DOHH2 (cell line): ENCODE measurements around the gene DNASE1L2.
"Not testable (repeated sequence)": the region's sequence is repeated elsewhere in the genome, so short reads cannot be mapped to it uniquely, and the experiment has no call there.

ENCODE experiments used
- H3F3A ChIP-seq: fragments of 200-600 bp; sonication (generic), shearing (Covaris generic); 2 replicates; pipeline ENCODE4 v1.6.0; 2016; ENCODE audit warnings: antibody characterized with exemption, mild to moderate bottlenecking; ENCODE audit not compliant: control insufficient read depth, insufficient read depth
- H3K27ac ChIP-seq: fragments of 200-600 bp; sonication (generic); 2 replicates; pipeline ENCODE4 v1.5.1; 2014; ENCODE audit warnings: low read depth, mild to moderate bottlenecking, low read length, moderate library complexity
- H3K27me3 ChIP-seq: fragments of 200-600 bp; sonication (generic); 2 replicates; pipeline ENCODE4 v1.6.1; 2014; ENCODE audit warnings: mild to moderate bottlenecking, low read length, mixed read lengths; ENCODE audit not compliant: control insufficient read depth
- H3K36me3 ChIP-seq: fragments of 200-600 bp; sonication (generic); 2 replicates; pipeline ENCODE4 v1.6.1; 2014; ENCODE audit warnings: mild to moderate bottlenecking, low read length, moderate library complexity, mixed read lengths; ENCODE audit not compliant: control insufficient read depth
- H3K4me1 ChIP-seq: fragments of 200-600 bp; sonication (generic); 2 replicates; pipeline ENCODE4 v1.6.1; 2014; ENCODE audit warnings: mild to moderate bottlenecking, low read length, mixed read lengths; ENCODE audit not compliant: control insufficient read depth
- H3K4me2 ChIP-seq: fragments of 200-600 bp; sonication (generic); 2 replicates; pipeline ENCODE4 v1.6.0; 2014; ENCODE audit warnings: mild to moderate bottlenecking, low read length, moderate library complexity
- H3K4me3 ChIP-seq: fragments of 200-600 bp; sonication (generic); 2 replicates; pipeline ENCODE4 v1.5.1; 2014; ENCODE audit warnings: mild to moderate bottlenecking, low read length, mixed read lengths
- H3K79me2 ChIP-seq: fragments of 200-600 bp; sonication (generic); 2 replicates; pipeline ENCODE4 v1.6.1; 2014; ENCODE audit warnings: mild to moderate bottlenecking, low read length, mixed read lengths; ENCODE audit not compliant: control insufficient read depth
- H3K9me2 ChIP-seq: fragments of 200-600 bp; sonication (generic); replicated peaks from 2 replicates; pipeline ENCODE4 v1.6.1; 2014; ENCODE audit warnings: mild to moderate bottlenecking, low read length, mixed read lengths; ENCODE audit not compliant: control insufficient read depth
- H3K9me3 ChIP-seq: fragments of 200-600 bp; sonication (generic); 2 replicates; pipeline ENCODE4 v1.6.1; 2014; ENCODE audit warnings: antibody characterized with exemption, low read length, mixed read lengths; ENCODE audit not compliant: control insufficient read depth, insufficient read depth
- H4K20me1 ChIP-seq: fragments of 200-600 bp; sonication (generic); 2 replicates; pipeline ENCODE4 v1.6.0; 2014; ENCODE audit warnings: low read depth, mild to moderate bottlenecking, antibody characterized with exemption, low read length, moderate library complexity; ENCODE audit not compliant: control insufficient read depth, insufficient read depth
- CTCF ChIP-seq: fragments of 200-600 bp; sonication (generic); IDR thresholded peaks from one replicate; pipeline ENCODE4 v1.5.1; 2014; ENCODE audit warnings: antibody characterized with exemption, mild to moderate bottlenecking, low read depth, low read length; ENCODE audit not compliant: poor library complexity, severe bottlenecking
- EZH2phosphoT487 ChIP-seq: fragments of 200-600 bp; sonication (generic); IDR thresholded peaks from 2 replicates; pipeline ENCODE4 v1.6.1; 2017; ENCODE audit warnings: borderline replicate concordance, mild to moderate bottlenecking, antibody characterized with exemption, low read length, moderate library complexity, mixed read lengths

DNASE1L2 gene

GRCh38 chr16:2199621-2200139 is 36.6 kb upstream of the DNASE1L2 start:
- Histone ChIP-seq H3K27ac (no peak overlapping the region), H3K9me3 (no peaks in the 10 kb centered on the region), H3K27me3 (peaks cover 49% of the 10 kb centered on the region), H3K4me3 (no peak overlapping the region), H4K20me1 (peaks cover 5% of the 10 kb centered on the region; the same call in 1 of the 2 replicates), H3K79me2 (no peaks in the 10 kb centered on the region), H3F3A (no peaks in the 10 kb centered on the region), H3K36me3 (no peaks in the 10 kb centered on the region), H3K4me2 (no peak overlapping the region), H3K9me2 (no peaks in the 10 kb centered on the region), H3K4me1 (peaks cover 14% of the 10 kb centered on the region)
- no peak for TF ChIP-seq CTCF
- no peak for TF ChIP-seq EZH2phosphoT487

GRCh38 chr16:2200313-2200712 is 35.9 kb upstream of the DNASE1L2 start:
- Histone ChIP-seq H3K27ac (no peak overlapping the region), H3K27me3 (peaks cover 42% of the 10 kb centered on the region), H3K4me2 (no peak overlapping the region), H3K36me3 (no peaks in the 10 kb centered on the region), H3K9me3 (no peaks in the 10 kb centered on the region), H3K9me2 (no peaks in the 10 kb centered on the region), H3K4me3 (no peak overlapping the region), H3K4me1 (peaks cover 14% of the 10 kb centered on the region), H3F3A (no peaks in the 10 kb centered on the region), H4K20me1 (peaks cover 1% of the 10 kb centered on the region; the same call in 1 of the 2 replicates), H3K79me2 (no peaks in the 10 kb centered on the region)
- TF ChIP-seq EZH2phosphoT487 = no peak
- no peak for TF ChIP-seq CTCF

GRCh38 chr16:2203119-2203688 is 33.0 kb upstream of the DNASE1L2 start:
- H3K9me3 ChIP-seq, H3F3A ChIP-seq, H3K27ac ChIP-seq, H3K4me3 ChIP-seq, H3K9me2 ChIP-seq, H4K20me1 ChIP-seq, H3K4me2 ChIP-seq: not testable (repeated sequence)
- H3K4me1 ChIP-seq = peaks cover 19% of the 10 kb centered on the region
- peaks cover 23% of the 10 kb centered on the region for H3K36me3 ChIP-seq
- peaks cover 20% of the 10 kb centered on the region for H3K27me3 ChIP-seq
- H3K79me2 ChIP-seq = peaks cover 24% of the 10 kb centered on the region

- Histone ChIP-seq H3K27me3 (peaks cover 9% of the 10 kb centered on the region), H3K4me3 (peak overlapping the region; percentile 96), H3F3A (no peaks in the 10 kb centered on the region), H3K79me2 (peaks cover 24% of the 10 kb centered on the region), H3K4me2 (peak overlapping the region; percentile 99), H3K27ac (peak overlapping the region; percentile 56; the same call in 1 of the 2 replicates), H3K4me1 (peaks cover 19% of the 10 kb centered on the region), H3K9me2 (no peaks in the 10 kb centered on the region), H3K36me3 (peaks cover 36% of the 10 kb centered on the region), H4K20me1 (no peaks in the 10 kb centered on the region), H3K9me3 (no peaks in the 10 kb centered on the region)
- no peak for TF ChIP-seq EZH2phosphoT487
- TF ChIP-seq CTCF = no peak
Measured at GRCh38 chr16:2204416-2205103, 31.7 kb upstream of the DNASE1L2 start.
